HG03097 (cell line): ENCODE results near the gene INSRR.

Experiments
- ATAC-seq: cut with Tn5 transposase; IDR thresholded peaks from one replicate; pipeline ENCODE4 v1.9.1; 2021; ENCODE audit not compliant: unreplicated experiment, low FRiP score

Gene INSRR

GRCh38 chr1:156854634-156855033 lies 4.3 kb downstream of the INSRR start:
- no peak for ATAC-seq

GRCh38 chr1:156853761-156854160 lies 5.2 kb downstream of the INSRR start:
- ATAC-seq, result no peak

GRCh38 chr1:156852418-156852874 lies 6.5 kb downstream of the INSRR start:
- ATAC-seq, result no peak

- ATAC-seq, result no peak
Measured at GRCh38 chr1:156851779-156852417, 7.0 kb downstream of the INSRR start.

GRCh38 chr1:156849151-156849496 lies 9.8 kb downstream of the INSRR start:
- ATAC-seq, result no peak

- ATAC-seq, result no peak
Measured at GRCh38 chr1:156848461-156849150, 10.3 kb downstream of the INSRR start.

- no peak for ATAC-seq
Measured at GRCh38 chr1:156847591-156848460, 11.1 kb downstream of the INSRR start.

- ATAC-seq, result no peak
Measured at GRCh38 chr1:156846643-156847042, 12.3 kb downstream of the INSRR start.

GRCh38 chr1:156845953-156846545 lies 12.9 kb downstream of the INSRR start:
- no peak for ATAC-seq

GRCh38 chr1:156845055-156845952 lies 13.6 kb downstream of the INSRR start:
- ATAC-seq, result no peak

- no peak for ATAC-seq
Measured at GRCh38 chr1:156844638-156845037, 14.3 kb downstream of the INSRR start.

- no peak for ATAC-seq
Measured at GRCh38 chr1:156844102-156844501, 14.8 kb downstream of the INSRR start.

GRCh38 chr1:156842618-156843300 lies 16.2 kb downstream of the INSRR start:
- no peak for ATAC-seq

- ATAC-seq, result no peak
Measured at GRCh38 chr1:156841295-156841855, 17.5 kb downstream of the INSRR start.

- no peak for ATAC-seq
Measured at GRCh38 chr1:156840898-156841279, 18.0 kb downstream of the INSRR start.

- no peak for ATAC-seq
Measured at GRCh38 chr1:156840186-156840897, 18.6 kb downstream of the INSRR start.

- ATAC-seq, result no peak
Measured at GRCh38 chr1:156839426-156840109, 19.3 kb downstream of the INSRR start.

- ATAC-seq, result no peak
Measured at GRCh38 chr1:156838972-156839371, 19.9 kb downstream of the INSRR start.
